NCI-H1417 (cell line): ENCODE measurements around the gene TMEM256.
A peak's percentile ranks its signal among the peaks of the same experiment; 100 is the strongest.

Source experiments
- DNase-seq, 3 experiments: peaks; one replicate each; lab custom pipeline; 2025; lab: John Stamatoyannopoulos, UW

TMEM256 gene

GRCh38 chr17:7429722-7430121 lies 25.8 kb upstream of the TMEM256 start:
- no peak for DNase-seq

DNA sequence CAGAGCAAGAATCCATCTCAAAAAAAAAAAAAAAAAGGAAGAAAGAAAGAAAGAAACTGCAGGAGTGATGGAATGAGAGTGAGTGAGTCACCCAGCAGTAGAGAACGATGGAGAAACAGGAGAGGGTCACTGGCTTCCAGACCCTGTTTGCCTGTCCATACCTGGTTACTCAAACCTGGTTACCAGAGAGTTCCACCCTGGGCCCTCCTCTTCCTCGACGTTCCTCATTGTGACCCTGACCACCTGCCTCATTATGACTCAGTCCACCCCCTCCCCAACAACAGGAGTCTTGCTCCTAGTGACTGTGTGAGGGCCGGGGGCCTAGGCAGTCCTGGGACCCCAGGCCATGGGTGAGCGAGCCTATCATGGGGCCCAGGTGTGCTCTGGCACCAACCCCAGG lies 24.7 kb upstream of the TMEM256 start, which contains the start of gene SPEM3:
Gene SPEM3 (plus strand): TSS at position 301 of the 400 bp plus-strand sequence. CDS start 46 bp downstream, at position 347.
- DNase-seq = no peak

GRCh38 chr17:7427549-7427948 lies 23.7 kb upstream of the TMEM256 start:
- no peak for DNase-seq

- no peak for DNase-seq
Measured at GRCh38 chr17:7426896-7427489, 23.1 kb upstream of the TMEM256 start.

DNA sequence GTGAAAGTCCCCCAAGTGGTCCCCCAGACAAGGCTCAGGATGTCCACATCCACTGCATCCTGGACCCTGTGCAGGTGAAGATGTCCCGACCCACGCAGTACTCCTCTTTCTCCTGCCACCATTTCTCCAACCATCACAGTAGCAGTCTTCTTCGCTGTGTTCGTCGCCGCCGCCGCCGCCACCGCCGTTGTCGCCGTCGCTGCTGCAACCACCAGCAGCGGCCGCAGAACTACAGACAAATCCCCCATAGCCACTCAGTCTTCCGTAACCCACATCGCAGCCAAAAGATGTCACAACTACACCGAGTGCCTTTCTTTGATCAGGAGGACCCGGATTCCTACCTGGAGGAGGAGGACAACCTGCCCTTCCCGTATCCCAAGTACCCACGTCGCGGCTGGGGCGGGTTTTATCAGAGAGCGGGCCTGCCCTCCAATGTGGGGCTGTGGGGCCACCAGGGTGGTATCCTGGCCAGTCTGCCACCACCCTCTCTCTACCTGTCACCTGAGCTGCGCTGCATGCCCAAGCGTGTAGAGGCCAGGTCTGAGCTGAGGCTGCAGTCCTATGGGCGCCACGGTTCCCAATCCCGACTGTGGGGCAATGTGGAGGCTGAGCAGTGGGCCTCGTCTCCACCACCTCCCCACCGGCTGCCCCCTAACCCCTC lies 22.4 kb upstream of the TMEM256 start:
- DNase-seq = no peak

GRCh38 chr17:7425756-7426155 lies 21.9 kb upstream of the TMEM256 start:
- DNase-seq = no peak

- no peak for DNase-seq
Measured at GRCh38 chr17:7425316-7425715, 21.4 kb upstream of the TMEM256 start, which contains the start of gene SPEM2. Gene SPEM2, plus strand, starts transcription at chr17:7425616. Its CDS starts 73 bp downstream, at chr17:7425689.

- peak in 1 of 3 experiments; percentile 12 for DNase-seq
Measured at GRCh38 chr17:7423679-7424078, 19.8 kb upstream of the TMEM256 start.

DNA sequence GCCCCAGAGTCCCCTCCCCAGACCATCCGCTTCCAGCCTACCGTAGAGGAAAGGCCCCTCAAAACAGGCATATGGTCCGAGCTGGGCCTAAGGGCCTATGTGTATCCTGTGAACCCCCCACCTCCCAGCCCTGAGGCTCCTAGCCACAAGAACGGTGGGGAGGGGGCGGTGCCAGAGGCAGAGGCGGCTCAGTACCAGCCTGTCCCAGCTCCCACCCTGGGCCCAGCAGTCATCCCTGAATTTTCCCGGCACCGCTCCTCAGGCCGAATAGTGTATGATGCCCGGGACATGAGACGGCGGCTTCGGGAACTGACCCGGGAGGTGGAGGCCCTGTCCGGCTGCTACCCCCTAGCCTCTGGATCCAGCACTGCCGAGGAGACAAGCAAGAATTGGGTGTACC lies 17.3 kb upstream of the TMEM256 start:
- no peak for DNase-seq

DNA sequence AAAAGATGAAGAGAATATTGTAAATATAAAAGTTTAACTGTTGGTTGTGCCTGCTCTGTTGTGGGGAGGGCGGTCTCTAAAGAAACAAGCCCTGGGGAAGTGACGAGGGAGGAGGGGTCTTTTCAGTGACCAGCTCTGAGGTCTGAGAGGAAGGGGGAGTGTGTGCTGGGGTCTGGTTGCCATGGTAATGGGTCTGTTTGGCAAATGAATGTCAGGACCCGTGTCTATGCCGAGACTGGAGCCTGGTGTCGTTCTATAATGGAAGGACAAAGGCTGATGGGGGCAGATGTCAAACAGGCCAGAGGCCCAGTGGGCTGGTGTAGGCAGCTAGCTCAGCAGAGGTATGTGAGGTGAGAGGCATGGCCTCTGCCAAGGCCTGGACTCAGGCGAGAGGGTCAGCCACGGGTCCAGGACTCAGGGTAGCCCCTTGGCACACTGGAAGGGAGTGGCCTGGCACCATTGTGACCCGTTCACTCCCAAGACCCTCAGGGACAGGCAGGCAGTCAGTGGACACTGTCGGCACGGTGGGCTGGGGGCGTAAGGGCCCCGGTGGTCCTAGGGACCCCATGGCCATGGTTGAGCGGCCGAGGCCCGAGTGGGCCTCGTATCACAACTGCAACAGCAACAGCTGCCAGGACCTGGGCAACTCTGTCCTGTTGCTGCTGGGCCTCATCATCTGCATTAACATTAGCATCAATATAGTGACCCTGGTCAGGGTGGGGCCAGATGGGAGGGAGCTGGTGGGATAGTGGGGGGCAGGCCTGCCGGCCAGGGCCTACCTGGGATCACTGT lies 16.1 kb upstream of the TMEM256 start, which contains the start of gene SPEM1:
Gene SPEM1 (plus strand): TSS at position 506 of the 792 bp plus-strand sequence. CDS start 61 bp downstream, at position 567.
- DNase-seq = no peak

DNA sequence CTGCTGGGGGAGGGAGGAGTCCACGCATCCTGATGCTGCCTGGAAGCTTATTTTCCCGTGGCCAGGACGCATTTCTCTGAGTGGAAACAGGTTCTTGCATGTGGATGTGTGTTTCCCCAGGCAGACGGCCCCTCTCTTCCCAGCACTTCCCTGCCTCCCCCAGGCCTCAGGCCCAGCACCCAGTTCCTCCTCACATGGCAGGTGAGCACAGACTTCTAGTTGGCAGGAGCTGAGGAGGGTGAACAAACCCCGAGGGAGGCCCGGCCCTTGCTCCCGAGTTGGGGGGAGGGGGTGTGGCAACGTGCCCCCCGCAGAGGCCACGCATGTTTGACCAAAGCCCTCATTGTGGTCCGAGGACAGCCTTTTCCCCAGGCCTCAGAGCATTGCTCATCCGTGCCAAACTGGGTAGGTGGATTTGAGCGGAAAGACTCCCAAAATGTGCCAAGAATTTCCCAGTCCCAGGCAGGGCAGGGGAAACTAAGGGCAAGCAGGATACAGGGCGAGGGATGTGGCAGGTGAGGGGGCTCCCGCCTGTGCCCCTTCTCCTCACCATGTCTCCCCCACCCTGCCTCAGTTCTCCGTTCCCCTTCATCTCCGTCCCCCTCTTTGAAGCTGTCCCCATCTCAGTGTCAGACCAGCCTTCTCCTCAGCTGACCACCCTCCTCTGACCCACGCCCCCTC lies 14.7 kb upstream of the TMEM256 start:
- no peak for DNase-seq

- DNase-seq = no peak
Measured at GRCh38 chr17:7417056-7417655, 13.3 kb upstream of the TMEM256 start.

DNA sequence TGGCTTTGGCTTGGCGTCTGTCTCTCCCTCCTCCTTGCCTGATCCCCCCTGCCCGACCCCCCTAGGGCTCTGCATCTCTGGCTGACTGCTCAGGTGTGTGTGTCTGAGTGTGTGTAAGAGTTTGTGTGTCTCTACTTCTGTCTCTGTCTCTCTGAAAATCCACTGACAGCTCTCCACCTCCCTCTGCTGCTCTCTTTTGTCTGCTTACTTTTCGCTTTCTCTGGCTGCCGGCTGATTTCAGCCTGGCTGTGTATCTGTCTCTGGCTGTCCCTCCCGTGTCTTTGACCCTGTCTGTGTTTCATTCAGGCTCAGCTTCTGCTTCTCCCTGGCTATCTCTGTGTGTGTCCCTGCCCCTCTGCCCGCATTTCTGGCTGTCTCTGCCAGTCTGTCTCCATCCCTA lies 12.4 kb upstream of the TMEM256 start:
- DNase-seq = no peak

DNA sequence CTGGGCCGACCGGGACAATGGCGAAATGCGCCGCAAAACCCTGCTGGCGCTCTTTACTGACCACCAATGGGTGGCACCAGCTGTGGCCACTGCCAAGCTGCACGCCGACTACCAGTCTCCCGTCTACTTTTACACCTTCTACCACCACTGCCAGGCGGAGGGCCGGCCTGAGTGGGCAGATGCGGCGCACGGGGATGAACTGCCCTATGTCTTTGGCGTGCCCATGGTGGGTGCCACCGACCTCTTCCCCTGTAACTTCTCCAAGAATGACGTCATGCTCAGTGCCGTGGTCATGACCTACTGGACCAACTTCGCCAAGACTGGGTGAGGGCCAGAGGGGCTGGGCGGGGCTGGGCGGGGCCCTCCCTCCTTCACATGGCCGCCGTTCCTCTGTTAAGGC lies 11.9 kb upstream of the TMEM256 start:
- no peak for DNase-seq

DNA sequence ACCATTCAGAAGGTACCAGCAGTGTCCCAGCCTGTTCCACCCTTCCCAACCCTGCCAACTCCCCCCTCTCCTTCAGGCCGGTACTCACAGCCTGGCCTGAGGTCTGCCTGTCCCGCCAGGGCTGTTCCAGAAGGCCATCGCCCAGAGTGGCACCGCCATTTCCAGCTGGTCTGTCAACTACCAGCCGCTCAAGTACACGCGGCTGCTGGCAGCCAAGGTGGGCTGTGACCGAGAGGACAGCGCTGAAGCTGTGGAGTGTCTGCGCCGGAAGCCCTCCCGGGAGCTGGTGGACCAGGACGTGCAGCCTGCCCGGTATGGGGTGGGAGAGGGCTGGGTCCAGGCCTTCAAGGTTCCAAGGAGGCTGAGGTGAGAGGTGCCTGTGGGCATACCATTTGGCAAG lies 10.9 kb upstream of the TMEM256 start:
- DNase-seq = no peak

DNA sequence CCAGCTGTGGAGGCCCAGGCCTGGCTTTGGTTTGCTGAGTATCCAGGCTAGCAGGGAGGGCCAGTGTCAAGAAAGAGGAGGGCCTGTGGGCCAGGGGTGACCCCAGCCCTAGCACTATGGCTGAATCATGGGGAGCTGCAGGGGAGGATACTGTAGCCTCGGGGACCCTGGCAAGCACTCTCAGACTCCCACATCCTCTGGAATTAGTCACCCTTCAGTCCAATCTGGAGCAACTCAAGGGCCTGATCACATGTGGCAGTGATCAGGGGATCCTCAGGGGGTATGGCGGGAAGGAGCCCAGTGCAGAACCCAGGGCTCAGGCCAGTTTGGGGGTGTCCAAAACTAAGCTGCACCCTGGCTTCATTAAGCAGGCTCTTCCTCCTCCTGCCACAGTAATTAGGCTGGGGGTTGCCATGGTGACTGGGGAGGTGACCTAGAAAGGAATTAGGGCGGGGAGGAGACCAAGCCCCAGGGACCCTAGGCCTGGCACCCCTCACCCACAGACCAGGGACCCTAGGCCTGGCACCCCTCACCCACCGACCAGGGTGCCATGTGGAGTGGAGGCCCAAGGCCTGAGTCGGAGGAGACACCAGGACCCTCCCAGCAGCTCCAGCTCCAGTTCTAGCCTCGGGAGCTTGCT lies 9.6 kb upstream of the TMEM256 start:
- DNase-seq = no peak

- no peak for DNase-seq
Measured at GRCh38 chr17:7411427-7411750, 7.5 kb upstream of the TMEM256 start.

DNA sequence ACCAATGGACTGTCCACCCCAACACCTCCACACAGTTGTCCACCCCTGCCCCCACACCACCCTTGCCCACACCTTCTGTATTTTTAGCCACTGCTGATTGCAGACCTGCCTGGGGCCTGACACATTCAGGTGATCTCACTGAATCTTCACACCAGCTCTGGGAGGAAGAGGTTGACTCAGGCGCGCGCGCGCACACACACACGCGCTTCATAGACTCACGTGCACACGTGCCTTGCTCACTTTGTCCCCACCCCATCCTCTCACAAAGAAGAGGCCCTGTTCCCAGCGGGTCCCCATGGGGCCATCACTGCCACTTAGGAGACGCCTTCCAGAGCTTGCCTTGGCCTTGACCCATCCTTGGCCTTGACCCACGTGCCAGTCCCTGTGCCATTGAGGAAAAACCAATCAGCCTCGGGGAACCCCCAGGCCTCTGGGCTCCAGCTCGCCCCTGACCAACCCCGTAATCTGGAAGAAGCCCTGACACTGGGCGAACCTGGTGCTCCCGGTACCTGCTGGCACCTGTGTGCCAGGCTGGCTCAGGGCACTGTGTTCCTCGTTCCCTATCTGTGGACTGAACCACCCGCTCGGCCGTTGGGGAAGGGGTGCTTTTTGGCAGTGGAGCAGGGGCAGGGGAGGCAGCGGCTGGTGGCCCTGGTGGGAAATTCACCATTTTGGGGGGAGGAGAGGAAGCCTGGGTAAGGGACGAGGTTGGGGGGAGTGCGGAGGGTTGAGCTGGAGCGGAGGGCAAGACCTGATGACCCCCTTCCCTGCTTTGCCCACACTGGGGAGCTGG lies 6.9 kb upstream of the TMEM256 start:
- DNase-seq = no peak

GRCh38 chr17:7409716-7410115 lies 5.8 kb upstream of the TMEM256 start:
- DNase-seq = no peak

GRCh38 chr17:7408863-7409262 lies 5.0 kb upstream of the TMEM256 start:
- no peak for DNase-seq

GRCh38 chr17:7408252-7408727 lies 4.4 kb upstream of the TMEM256 start:
- DNase-seq = no peak
